ENCODE data around the gene NOD2. TPM values are rescaled to one million over a fixed set of nuclear protein-coding genes. Genes with fewer than 3 reads are reported as not detected.

NOD2 gene
- total and polyA plus RNA-seq, 4 donors = 0.35 to 1.3 (median 0.48) TPM

DNA sequence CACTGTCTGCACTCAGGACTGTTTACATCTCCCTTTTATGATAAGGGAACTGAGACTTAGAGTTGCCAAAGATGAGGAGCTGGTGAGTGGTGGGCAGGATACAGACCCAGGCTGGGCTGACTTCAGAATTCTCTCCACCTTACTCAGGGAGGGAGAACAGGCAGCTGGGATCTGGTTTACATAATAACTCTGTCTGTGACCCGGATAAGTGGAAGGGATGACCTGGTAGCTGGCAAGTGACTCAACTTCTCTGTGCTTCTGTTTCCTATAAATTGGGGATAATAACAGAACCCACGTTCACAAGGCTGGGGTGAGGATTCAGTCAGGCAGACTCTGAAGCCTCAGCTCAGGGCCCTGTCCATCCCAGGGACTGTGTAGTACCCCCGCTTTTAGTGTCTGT lies 14.9 kb upstream of the NOD2 start:
- 64% methylated on average over 3 of the region's 3 CpGs for WGBS
- no peak for TF ChIP-seq FOXA2 (IDR thresholded peaks at IDR 0.05)
- TF ChIP-seq YY1 (IDR thresholded peaks at IDR 0.05) = no peak
- no peak for TF ChIP-seq MAX (IDR thresholded peaks at IDR 0.05)
- TF ChIP-seq FOXA1 (IDR thresholded peaks at IDR 0.05) = no peak
- no peaks in the 10 kb centered on the region for H3K36me3 ChIP-seq (ENCODE audit: control insufficient read depth in 4 of 4, insufficient read depth in 3 of 4, low read depth in 1 of 4, low read length in 3 of 4)
- H3K4me3 ChIP-seq (ENCODE audit: low read depth in 1 of 3, low read length in 3 of 3) = no peak overlapping the region
- no peaks in the 10 kb centered on the region for H3K27me3 ChIP-seq (ENCODE audit: control insufficient read depth in 4 of 4, insufficient read depth in 4 of 4, low read length in 3 of 4)
- no peak overlapping the region for H3K27ac ChIP-seq (ENCODE audit: low read depth in 1 of 2, low read length in 2 of 2)
- no peak overlapping the region for H3K9ac ChIP-seq (ENCODE audit: low read depth in 1 of 2, low read length in 2 of 2)
- DNase-seq (ENCODE audit: low spot score) = no peak
- H3K9me3 ChIP-seq (ENCODE audit: control insufficient read depth in 4 of 4, low read length in 3 of 4) = peaks cover 0 to 4% (median under 1%) of the 10 kb centered on the region in 4 donors
- H3K4me1 ChIP-seq (ENCODE audit: control insufficient read depth in 4 of 4, insufficient read depth in 4 of 4, low read length in 3 of 4) = no peaks in the 10 kb centered on the region

DNA sequence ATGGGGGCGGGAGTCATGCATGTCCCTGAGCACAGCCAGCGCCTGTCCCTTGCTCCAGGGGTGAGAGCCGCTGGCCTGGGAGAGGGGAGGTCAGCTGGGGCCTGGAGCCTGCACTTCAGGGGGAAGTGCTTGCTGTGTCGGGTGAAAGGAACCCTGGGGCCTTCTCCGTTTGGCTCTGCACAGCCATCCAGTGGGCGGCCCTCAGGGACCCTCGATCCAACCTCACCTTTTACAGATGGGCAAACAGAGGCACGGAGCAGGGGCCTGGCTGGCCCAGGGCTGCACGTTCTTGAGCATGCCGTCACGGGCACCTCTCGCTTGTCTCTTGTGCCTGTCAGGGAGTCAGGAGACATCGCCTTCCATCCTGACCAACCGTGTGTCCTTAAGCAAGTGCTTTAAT lies 14.1 kb upstream of the NOD2 start:
- no peak for DNase-seq (ENCODE audit: low spot score)
- Histone ChIP-seq H3K9me3 (ENCODE audit: control insufficient read depth in 4 of 4, low read length in 3 of 4) (no peaks in the 10 kb centered on the region), H3K4me1 (ENCODE audit: control insufficient read depth in 4 of 4, insufficient read depth in 4 of 4, low read length in 3 of 4) (no peaks in the 10 kb centered on the region), H3K9ac (ENCODE audit: low read depth in 1 of 2, low read length in 2 of 2) (no peak overlapping the region), H3K36me3 (ENCODE audit: control insufficient read depth in 4 of 4, insufficient read depth in 3 of 4, low read depth in 1 of 4, low read length in 3 of 4) (no peaks in the 10 kb centered on the region), H3K27ac (ENCODE audit: low read depth in 1 of 2, low read length in 2 of 2) (no peak overlapping the region), H3K27me3 (ENCODE audit: control insufficient read depth in 4 of 4, insufficient read depth in 4 of 4, low read length in 3 of 4) (no peaks in the 10 kb centered on the region), H3K4me3 (ENCODE audit: low read depth in 1 of 3, low read length in 3 of 3) (no peak overlapping the region)
- 90% methylated on average over 14 of the region's 14 CpGs for WGBS
- TF ChIP-seq TAF1 (conservative IDR thresholded peaks at IDR 0.05) (no peak), NR2F2 (IDR thresholded peaks at IDR 0.05) (no peak), MAX (IDR thresholded peaks at IDR 0.05) (no peak)

DNA sequence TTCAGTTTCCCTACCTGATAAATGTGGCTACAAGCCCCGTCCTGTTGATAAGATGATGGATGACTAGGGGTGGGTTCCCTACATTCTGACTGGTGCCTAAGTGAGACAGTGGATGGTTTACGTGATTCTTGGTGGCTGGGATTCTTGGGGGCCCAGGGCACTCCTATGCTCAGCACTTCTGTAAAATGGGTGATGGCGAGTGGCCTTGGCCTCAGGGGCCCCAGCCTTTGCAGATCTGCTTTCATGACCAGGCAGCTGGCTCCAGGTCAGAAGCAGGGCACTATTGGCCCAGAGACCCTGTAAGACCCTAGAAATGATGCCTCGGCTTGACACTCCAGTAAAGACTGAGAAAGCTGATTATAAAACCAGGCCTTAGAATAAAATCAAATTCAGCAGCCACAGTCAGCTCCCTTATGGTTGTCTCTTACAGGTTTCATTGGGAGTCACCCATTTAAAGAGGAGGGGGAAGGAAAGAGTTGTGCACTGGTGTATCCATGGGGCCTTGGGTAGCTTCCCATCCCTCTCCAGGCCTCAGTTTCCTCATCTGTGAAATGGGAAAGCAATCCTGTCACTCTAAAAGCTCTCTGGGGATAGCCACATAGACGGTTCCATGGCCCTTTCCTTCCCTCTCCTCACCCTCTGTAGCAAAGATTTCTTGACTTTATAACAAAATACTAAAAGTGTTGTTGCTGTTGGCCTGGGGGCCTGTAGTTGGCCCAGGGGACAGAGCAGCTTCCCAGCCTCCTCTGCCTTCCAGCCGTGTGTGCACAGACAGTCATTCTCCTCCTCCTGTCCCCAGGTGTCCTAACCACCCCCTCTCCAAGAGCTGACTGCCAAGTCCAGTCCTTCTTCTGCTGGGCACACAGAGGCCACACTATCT lies 13.5 kb upstream of the NOD2 start:
- Histone ChIP-seq H3K27me3 (ENCODE audit: control insufficient read depth in 4 of 4, insufficient read depth in 4 of 4, low read length in 3 of 4) (no peaks in the 10 kb centered on the region), H3K9me3 (ENCODE audit: control insufficient read depth in 4 of 4, low read length in 3 of 4) (no peaks in the 10 kb centered on the region), H3K27ac (ENCODE audit: low read depth in 1 of 2, low read length in 2 of 2) (no peak overlapping the region), H3K4me3 (ENCODE audit: low read depth in 1 of 3, low read length in 3 of 3) (no peak overlapping the region), H3K9ac (ENCODE audit: low read depth in 1 of 2, low read length in 2 of 2) (peak overlapping the region in 1 of 2 donors; percentile 20), H3K36me3 (ENCODE audit: control insufficient read depth in 4 of 4, insufficient read depth in 3 of 4, low read depth in 1 of 4, low read length in 3 of 4) (no peaks in the 10 kb centered on the region), H3K4me1 (ENCODE audit: control insufficient read depth in 4 of 4, insufficient read depth in 4 of 4, low read length in 3 of 4) (no peaks in the 10 kb centered on the region)
- TF ChIP-seq SP1 (IDR thresholded peaks at IDR 0.05) (no peak), TAF1 (conservative IDR thresholded peaks at IDR 0.05) (no peak), JUND (IDR thresholded peaks at IDR 0.05) (no peak), HNF4G (IDR thresholded peaks at IDR 0.05) (no peak)
- DNase-seq (ENCODE audit: low spot score) = no peak
- WGBS = 89% methylated on average over 6 of the region's 6 CpGs

DNA sequence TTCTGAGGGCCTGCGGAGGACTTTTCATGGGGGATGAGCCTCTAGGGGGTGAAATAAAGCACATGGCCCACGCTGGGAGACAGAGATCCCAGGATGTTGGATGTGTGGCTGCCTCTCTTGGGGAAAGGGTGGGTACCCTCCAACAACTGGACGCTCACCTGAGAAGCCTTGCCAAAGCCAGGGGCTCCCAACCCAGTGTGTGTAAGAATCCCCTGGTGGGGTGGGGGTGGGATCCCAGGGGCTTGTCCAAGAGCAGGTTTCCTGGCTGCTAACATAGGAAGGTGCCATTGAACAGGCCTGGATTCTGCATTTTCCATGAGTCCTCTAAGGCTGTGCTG lies 12.9 kb upstream of the NOD2 start:
- Histone ChIP-seq H3K9ac (ENCODE audit: low read depth in 1 of 2, low read length in 2 of 2) (peak overlapping the region; percentile 22 to 27), H3K27ac (ENCODE audit: low read depth in 1 of 2, low read length in 2 of 2) (peak overlapping the region in 1 of 2 donors; percentile 31), H3K36me3 (ENCODE audit: control insufficient read depth in 4 of 4, insufficient read depth in 3 of 4, low read depth in 1 of 4, low read length in 3 of 4) (no peaks in the 10 kb centered on the region), H3K4me1 (ENCODE audit: control insufficient read depth in 4 of 4, insufficient read depth in 4 of 4, low read length in 3 of 4) (no peaks in the 10 kb centered on the region), H3K4me3 (ENCODE audit: low read depth in 1 of 3, low read length in 3 of 3) (peak overlapping the region in 1 of 3 donors; percentile 21), H3K9me3 (ENCODE audit: control insufficient read depth in 4 of 4, low read length in 3 of 4) (no peaks in the 10 kb centered on the region), H3K27me3 (ENCODE audit: control insufficient read depth in 4 of 4, insufficient read depth in 4 of 4, low read length in 3 of 4) (no peaks in the 10 kb centered on the region)
- DNase-seq (ENCODE audit: low spot score) = no peak
- 85% methylated on average over 3 of the region's 3 CpGs for WGBS
- TF ChIP-seq EGR1 (IDR thresholded peaks at IDR 0.05; ENCODE audit: low read depth in 2 of 2) (no peak), CTCF (IDR thresholded peaks at IDR 0.05; ENCODE audit: low read depth, low read length, missing input control) (no peak), HNF4A (conservative IDR thresholded peaks at IDR 0.05) (no peak), TAF1 (conservative IDR thresholded peaks at IDR 0.05) (no peak), SP1 (IDR thresholded peaks at IDR 0.05) (no peak), HNF4G (IDR thresholded peaks at IDR 0.05) (no peak), FOXA2 (IDR thresholded peaks at IDR 0.05) (no peak), GABPA (IDR thresholded peaks at IDR 0.05 in 1 of 2, conservative IDR thresholded peaks at IDR 0.05 in 1 of 2) (no peak), RAD21 (IDR thresholded peaks at IDR 0.05) (no peak), FOXA1 (IDR thresholded peaks at IDR 0.05) (no peak), YY1 (IDR thresholded peaks at IDR 0.05) (no peak), ATF3 (IDR thresholded peaks at IDR 0.05) (no peak), ZBTB33 (IDR thresholded peaks at IDR 0.05) (no peak), RXRA (IDR thresholded peaks at IDR 0.05) (no peak), MAX (IDR thresholded peaks at IDR 0.05) (no peak), JUND (IDR thresholded peaks at IDR 0.05) (no peak), NR2F2 (IDR thresholded peaks at IDR 0.05) (no peak)

Measured in liver (tissue), 9 donors.